Measurements from ENCODE around the gene TNPO2.
"Not testable (repeated sequence)": the region's sequence is repeated elsewhere in the genome, so short reads cannot be mapped to it uniquely, and the experiment has no call there.

Gene TNPO2

GRCh38 chr19:12726988-12727316, 3.2 kb upstream of the TNPO2 start:
- H3K27ac Mint-ChIP-seq: no peak overlapping the region
- peaks cover 10% of the 10 kb centered on the region for H3K36me3 Mint-ChIP-seq
- ATAC-seq (ENCODE audit: low read depth): no peak
- DNase-seq (ENCODE audit: low spot score in 2 of 2): no peak
- H3K27me3 Mint-ChIP-seq: no peaks in the 10 kb centered on the region
- H3K4me1 Mint-ChIP-seq: peaks cover 38% of the 10 kb centered on the region
- H3K4me3 Mint-ChIP-seq: no peak overlapping the region
- H3K9me3 Mint-ChIP-seq: no peaks in the 10 kb centered on the region

- DNase-seq (ENCODE audit: low spot score in 2 of 2); H3K27ac Mint-ChIP-seq; H3K27me3 Mint-ChIP-seq; ATAC-seq (ENCODE audit: low read depth); H3K4me3 Mint-ChIP-seq; H3K36me3 Mint-ChIP-seq; H3K9me3 Mint-ChIP-seq: not testable (repeated sequence)
- peaks cover 46% of the 10 kb centered on the region for H3K4me1 Mint-ChIP-seq
Measured at GRCh38 chr19:12725612-12726011, 1.9 kb upstream of the TNPO2 start.

- no peaks in the 10 kb centered on the region for H3K9me3 Mint-ChIP-seq
- DNase-seq (ENCODE audit: low spot score in 2 of 2) (no peak), ATAC-seq (ENCODE audit: low read depth) (no peak)
- no peaks in the 10 kb centered on the region for H3K27me3 Mint-ChIP-seq
- H3K4me3 Mint-ChIP-seq: peak overlapping the region; percentile 88
- peaks cover 3% of the 10 kb centered on the region for H3K36me3 Mint-ChIP-seq
- H3K27ac Mint-ChIP-seq: peak overlapping the region; percentile 46
- H3K4me1 Mint-ChIP-seq: peaks cover 38% of the 10 kb centered on the region
Measured at GRCh38 chr19:12723381-12723640, 421 bp downstream of the TNPO2 start.

GRCh38 chr19:12722566-12723380, 959 bp downstream of the TNPO2 start:
- DNase-seq (ENCODE audit: low spot score in 2 of 2) (peak; percentile 81 to 87), ATAC-seq (ENCODE audit: low read depth) (peak; percentile 91)
- Mint-ChIP-seq H3K36me3 (peaks cover 3% of the 10 kb centered on the region), H3K27ac (peak overlapping the region; percentile 91), H3K4me1 (peaks cover 38% of the 10 kb centered on the region), H3K27me3 (no peaks in the 10 kb centered on the region), H3K4me3 (peak overlapping the region; percentile 88), H3K9me3 (no peaks in the 10 kb centered on the region)

- peaks cover 38% of the 10 kb centered on the region for H3K4me1 Mint-ChIP-seq
- H3K36me3 Mint-ChIP-seq: peaks cover 3% of the 10 kb centered on the region
- peak overlapping the region; percentile 94 for H3K4me3 Mint-ChIP-seq
- peak overlapping the region; percentile 91 for H3K27ac Mint-ChIP-seq
- no peaks in the 10 kb centered on the region for H3K27me3 Mint-ChIP-seq
- ATAC-seq (ENCODE audit: low read depth) (peak; percentile 53), DNase-seq (ENCODE audit: low spot score in 2 of 2) (peak in 1 of 2 donors; percentile 47)
- H3K9me3 Mint-ChIP-seq: no peaks in the 10 kb centered on the region
Measured at GRCh38 chr19:12721656-12722565, 1.8 kb downstream of the TNPO2 start.

- Mint-ChIP-seq H3K4me1 (peaks cover 40% of the 10 kb centered on the region), H3K9me3 (no peaks in the 10 kb centered on the region), H3K4me3 (peak overlapping the region; percentile 94), H3K36me3 (peaks cover 3% of the 10 kb centered on the region), H3K27me3 (no peaks in the 10 kb centered on the region), H3K27ac (peak overlapping the region; percentile 91)
- DNase-seq (ENCODE audit: low spot score in 2 of 2) (no peak), ATAC-seq (ENCODE audit: low read depth) (no peak)
Measured at GRCh38 chr19:12720851-12721655, 2.7 kb downstream of the TNPO2 start.

GRCh38 chr19:12720296-12720695, 3.4 kb downstream of the TNPO2 start:
- ATAC-seq (ENCODE audit: low read depth): no peak
- Mint-ChIP-seq H3K9me3 (no peaks in the 10 kb centered on the region), H3K27ac (no peak overlapping the region), H3K27me3 (no peaks in the 10 kb centered on the region), H3K36me3 (peaks cover 3% of the 10 kb centered on the region), H3K4me3 (peak overlapping the region; percentile 63), H3K4me1 (peaks cover 40% of the 10 kb centered on the region)
- DNase-seq (ENCODE audit: low spot score in 2 of 2): no peak

- H3K36me3 Mint-ChIP-seq: peaks cover 14% of the 10 kb centered on the region
- no peak overlapping the region for H3K27ac Mint-ChIP-seq
- peaks cover 17% of the 10 kb centered on the region for H3K4me1 Mint-ChIP-seq
- H3K9me3 Mint-ChIP-seq: no peaks in the 10 kb centered on the region
- DNase-seq (ENCODE audit: low spot score in 2 of 2) (no peak), ATAC-seq (ENCODE audit: low read depth) (no peak)
- no peak overlapping the region for H3K4me3 Mint-ChIP-seq
- no peaks in the 10 kb centered on the region for H3K27me3 Mint-ChIP-seq
Measured at GRCh38 chr19:12715929-12716328, 7.8 kb downstream of the TNPO2 start.

GRCh38 chr19:12715102-12715501, 8.6 kb downstream of the TNPO2 start:
- H3K27ac Mint-ChIP-seq: no peak overlapping the region
- H3K27me3 Mint-ChIP-seq: no peaks in the 10 kb centered on the region
- H3K4me1 Mint-ChIP-seq: peaks cover 14% of the 10 kb centered on the region
- H3K9me3 Mint-ChIP-seq: no peaks in the 10 kb centered on the region
- H3K36me3 Mint-ChIP-seq: peaks cover 17% of the 10 kb centered on the region
- ATAC-seq (ENCODE audit: low read depth) (no peak), DNase-seq (ENCODE audit: low spot score in 2 of 2) (no peak)
- no peak overlapping the region for H3K4me3 Mint-ChIP-seq

- H3K9me3 Mint-ChIP-seq; H3K4me3 Mint-ChIP-seq; ATAC-seq (ENCODE audit: low read depth); H3K27ac Mint-ChIP-seq; DNase-seq (ENCODE audit: low spot score in 2 of 2); H3K4me1 Mint-ChIP-seq; H3K27me3 Mint-ChIP-seq: not testable (repeated sequence)
- H3K36me3 Mint-ChIP-seq: peaks cover 14% of the 10 kb centered on the region
Measured at GRCh38 chr19:12713304-12713703, 10.4 kb downstream of the TNPO2 start.

GRCh38 chr19:12712077-12712476, 11.7 kb downstream of the TNPO2 start:
- H3K27ac Mint-ChIP-seq; H3K4me3 Mint-ChIP-seq; H3K27me3 Mint-ChIP-seq; DNase-seq (ENCODE audit: low spot score in 2 of 2); H3K9me3 Mint-ChIP-seq; ATAC-seq (ENCODE audit: low read depth); H3K4me1 Mint-ChIP-seq: not testable (repeated sequence)
- peaks cover 14% of the 10 kb centered on the region for H3K36me3 Mint-ChIP-seq

- peaks cover 15% of the 10 kb centered on the region for H3K36me3 Mint-ChIP-seq
- no peak overlapping the region for H3K4me3 Mint-ChIP-seq
- H3K4me1 Mint-ChIP-seq: peaks cover 2% of the 10 kb centered on the region
- no peaks in the 10 kb centered on the region for H3K27me3 Mint-ChIP-seq
- H3K9me3 Mint-ChIP-seq: no peaks in the 10 kb centered on the region
- ATAC-seq (ENCODE audit: low read depth) (no peak), DNase-seq (ENCODE audit: low spot score in 2 of 2) (no peak)
- H3K27ac Mint-ChIP-seq: no peak overlapping the region
Measured at GRCh38 chr19:12711187-12711586, 12.5 kb downstream of the TNPO2 start.

- H3K4me3 Mint-ChIP-seq: no peak overlapping the region
- no peaks in the 10 kb centered on the region for H3K9me3 Mint-ChIP-seq
- no peaks in the 10 kb centered on the region for H3K27me3 Mint-ChIP-seq
- peaks cover 2% of the 10 kb centered on the region for H3K4me1 Mint-ChIP-seq
- no peak for DNase-seq (ENCODE audit: low spot score in 2 of 2)
- ATAC-seq (ENCODE audit: low read depth): no peak
- H3K27ac Mint-ChIP-seq: no peak overlapping the region
- H3K36me3 Mint-ChIP-seq: peaks cover 21% of the 10 kb centered on the region
Measured at GRCh38 chr19:12708641-12709040, 15.1 kb downstream of the TNPO2 start.

GRCh38 chr19:12706332-12706718, 17.4 kb downstream of the TNPO2 start:
- no peaks in the 10 kb centered on the region for H3K27me3 Mint-ChIP-seq
- no peaks in the 10 kb centered on the region for H3K4me1 Mint-ChIP-seq
- H3K36me3 Mint-ChIP-seq: peaks cover 24% of the 10 kb centered on the region
- DNase-seq (ENCODE audit: low spot score in 2 of 2): no peak
- H3K9me3 Mint-ChIP-seq: no peaks in the 10 kb centered on the region
- ATAC-seq (ENCODE audit: low read depth): no peak
- no peak overlapping the region for H3K27ac Mint-ChIP-seq
- no peak overlapping the region for H3K4me3 Mint-ChIP-seq
